GM18867 (cell line): ENCODE measurements around the gene SLC15A3.
A peak's percentile ranks its signal among the peaks of the same experiment; 100 is the strongest.
"Not testable (repeated sequence)": the region's sequence is repeated elsewhere in the genome, so short reads cannot be mapped to it uniquely, and the experiment has no call there.

Experiments used
- ATAC-seq: cut with Tn5 transposase; IDR thresholded peaks from one replicate; pipeline ENCODE4 v1.9.1; 2021; ENCODE audit warnings: mild to moderate bottlenecking, moderate library complexity; ENCODE audit not compliant: unreplicated experiment

The SLC15A3 gene

GRCh38 chr11:60915248-60915914, 36.6 kb downstream of the SLC15A3 start:
- ATAC-seq: peak; percentile 54

GRCh38 chr11:60914633-60915247, 37.2 kb downstream of the SLC15A3 start:
- no peak for ATAC-seq

GRCh38 chr11:60913793-60914632, 38.0 kb downstream of the SLC15A3 start, which contains the start of gene TMEM109:
TSS of gene TMEM109 (plus strand) at chr11:60914158. CDS start at chr11:60919694, 5,536 bp downstream.
- peak; percentile 46 for ATAC-seq

DNA sequence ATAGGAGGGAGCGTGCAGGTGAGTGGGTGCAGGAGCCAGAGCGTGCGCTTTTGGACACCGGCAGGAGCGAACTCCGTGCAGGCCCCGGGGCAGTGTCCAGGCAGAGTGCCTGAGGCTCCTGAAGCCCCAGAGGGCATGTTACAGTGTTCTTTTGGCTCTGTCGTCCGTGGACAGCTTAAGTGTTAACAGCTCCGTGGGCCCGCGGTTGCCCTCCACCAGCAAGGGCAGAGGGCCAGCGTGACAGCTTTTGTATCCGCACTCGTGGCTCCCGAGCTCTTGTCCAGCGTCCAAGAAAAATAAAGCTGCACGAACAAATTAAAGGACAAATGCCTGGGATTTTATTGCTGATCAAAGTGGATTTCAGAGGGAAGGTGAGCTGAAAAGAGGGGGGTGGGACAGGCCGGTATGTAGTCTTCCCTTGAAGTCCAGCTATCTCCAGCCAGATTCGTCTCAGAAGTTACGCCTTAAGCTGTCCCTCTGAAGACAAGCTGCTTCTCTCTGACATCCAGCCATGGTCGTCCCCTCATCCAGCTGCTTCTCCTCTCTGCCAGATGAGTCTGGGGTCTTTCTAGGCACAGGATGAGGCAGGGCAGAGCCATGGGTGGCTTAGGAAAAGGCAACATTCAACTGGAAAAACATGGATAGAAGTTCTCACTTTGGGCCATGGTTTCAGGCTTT, 39.0 kb downstream of the SLC15A3 start:
- ATAC-seq: no peak

DNA sequence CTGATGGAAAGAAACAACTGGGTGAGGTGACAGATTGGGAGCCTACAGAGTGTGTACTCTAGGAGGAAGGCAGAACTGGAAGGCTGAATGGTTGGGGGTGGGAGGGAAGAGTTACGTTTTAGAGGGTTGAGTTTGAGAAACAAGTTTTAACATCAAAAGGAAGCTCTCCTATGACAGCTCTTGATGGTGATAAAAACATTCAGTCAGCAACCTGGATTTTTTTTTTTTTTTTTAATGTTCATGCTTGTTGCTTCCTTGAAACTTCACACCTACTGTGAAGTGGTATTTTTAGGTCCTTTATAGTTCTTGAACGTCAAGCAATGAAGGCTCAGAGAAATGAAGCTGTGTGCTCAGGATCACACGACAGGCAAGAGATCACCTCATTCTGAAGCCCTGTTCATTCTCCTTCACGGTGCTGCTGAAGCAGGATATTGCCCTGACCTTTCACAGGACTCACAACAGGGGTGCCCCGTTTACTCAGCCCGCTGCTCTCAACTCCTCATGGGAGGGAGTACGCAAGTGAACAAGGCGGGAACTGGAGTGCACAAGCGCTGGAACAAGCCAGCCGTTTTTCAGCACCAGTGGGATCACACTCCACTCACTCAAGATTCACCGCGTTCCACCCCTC, 39.6 kb downstream of the SLC15A3 start:
- no peak for ATAC-seq

DNA sequence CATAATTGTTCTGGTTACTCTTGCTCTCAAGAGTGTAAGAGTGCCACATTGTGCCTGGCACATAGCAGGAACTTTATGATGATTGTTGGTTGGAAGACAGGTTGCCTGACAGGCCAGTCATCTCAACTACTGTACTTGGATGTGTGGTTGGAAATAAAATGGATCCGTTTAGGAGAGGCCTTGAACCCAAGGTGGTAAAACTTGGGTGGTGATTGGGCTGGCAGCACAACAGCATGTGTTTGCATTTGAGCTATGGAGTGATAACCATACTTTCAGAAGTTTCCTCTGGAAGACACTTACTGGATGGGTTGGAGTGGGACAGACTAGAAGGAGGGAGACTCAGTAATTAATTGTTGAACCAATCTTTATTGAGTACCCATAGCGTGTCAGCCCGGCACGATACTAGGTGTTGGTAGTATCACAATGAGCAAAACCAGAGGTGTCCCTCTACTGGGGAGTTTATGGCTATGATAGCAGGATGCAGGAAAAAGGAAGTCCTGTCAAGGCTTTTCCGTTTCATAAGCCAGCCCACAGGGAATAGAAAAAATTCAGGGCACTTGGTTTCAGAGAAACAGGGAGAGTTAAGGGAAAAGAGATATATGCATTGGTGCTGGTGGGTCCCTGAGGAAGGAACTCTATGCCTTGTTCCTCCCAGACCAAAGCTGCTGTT, 41.1 kb downstream of the SLC15A3 start:
- ATAC-seq: no peak

GRCh38 chr11:60910281-60910687, 41.7 kb downstream of the SLC15A3 start:
- ATAC-seq: peak; percentile 36

GRCh38 chr11:60909680-60910280, 42.2 kb downstream of the SLC15A3 start:
- not testable (repeated sequence) for ATAC-seq

GRCh38 chr11:60908803-60909202, 43.2 kb downstream of the SLC15A3 start:
- ATAC-seq: no peak

GRCh38 chr11:60906132-60906972, 45.6 kb downstream of the SLC15A3 start, which contains the start of gene PRPF19:
TSS of gene PRPF19 (minus strand) at chr11:60906585. CDS start at chr11:60906382, 203 bp downstream.
- peak; percentile 79 for ATAC-seq

- ATAC-seq: no peak
These were observed 46.3 kb downstream of the SLC15A3 start for GRCh38 chr11:60905551-60906113.

- ATAC-seq: no peak
These were observed 46.9 kb downstream of the SLC15A3 start for GRCh38 chr11:60905047-60905446.

DNA sequence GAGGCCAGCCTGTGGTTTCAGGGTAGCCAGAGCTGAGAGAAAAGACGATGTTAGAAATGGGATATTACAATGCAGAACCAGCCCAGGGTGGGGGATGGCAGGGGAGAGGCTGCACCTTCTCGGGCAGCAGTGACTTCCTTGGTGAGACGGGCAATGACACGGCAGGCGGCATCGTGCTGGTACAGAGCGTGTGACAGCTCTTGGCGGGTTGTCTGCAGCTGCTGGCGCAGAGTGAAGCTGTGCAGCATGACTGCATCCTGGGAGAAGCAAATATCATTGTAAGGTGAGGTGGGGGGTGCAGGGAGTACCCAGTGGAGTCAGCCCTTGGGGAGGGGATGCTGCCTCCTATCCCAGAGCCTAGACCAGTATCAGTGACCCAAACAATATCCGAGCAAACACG, 49.4 kb downstream of the SLC15A3 start:
- no peak for ATAC-seq

DNA sequence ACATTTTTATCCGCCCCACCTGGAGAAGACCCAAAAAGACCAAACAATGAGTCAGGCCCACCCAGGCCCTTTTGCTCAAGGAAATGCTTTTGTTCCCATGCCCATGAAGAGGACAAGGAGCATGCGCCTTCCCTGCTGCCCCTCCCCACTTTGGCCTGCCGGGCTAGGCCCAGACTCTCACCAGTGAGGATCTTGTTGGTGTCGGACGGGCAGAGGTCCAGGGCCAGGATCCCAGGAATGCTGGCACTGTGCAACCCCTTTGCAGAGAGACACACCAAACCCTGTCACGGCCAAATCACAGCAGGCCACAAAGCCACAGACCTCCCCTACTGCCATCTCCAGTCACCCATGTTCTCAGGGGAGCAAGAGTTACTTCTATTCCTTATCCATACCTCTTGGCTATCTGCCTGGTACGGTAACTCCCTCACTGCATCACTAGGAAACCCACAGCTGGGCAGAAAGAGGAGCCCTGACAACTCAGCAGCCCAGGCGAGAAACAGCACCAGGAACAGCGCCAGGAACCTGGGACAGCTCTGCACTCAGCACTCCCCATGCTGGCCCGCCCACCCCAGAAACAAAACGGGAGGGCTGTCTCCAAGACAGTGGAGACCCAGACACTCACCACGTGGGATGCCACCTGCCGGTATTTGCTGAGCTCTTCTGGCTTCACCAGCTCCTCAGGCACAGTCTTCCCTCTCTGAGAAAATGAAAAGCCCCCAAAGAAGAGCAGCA, 51.1 kb downstream of the SLC15A3 start:
- ATAC-seq: no peak

DNA sequence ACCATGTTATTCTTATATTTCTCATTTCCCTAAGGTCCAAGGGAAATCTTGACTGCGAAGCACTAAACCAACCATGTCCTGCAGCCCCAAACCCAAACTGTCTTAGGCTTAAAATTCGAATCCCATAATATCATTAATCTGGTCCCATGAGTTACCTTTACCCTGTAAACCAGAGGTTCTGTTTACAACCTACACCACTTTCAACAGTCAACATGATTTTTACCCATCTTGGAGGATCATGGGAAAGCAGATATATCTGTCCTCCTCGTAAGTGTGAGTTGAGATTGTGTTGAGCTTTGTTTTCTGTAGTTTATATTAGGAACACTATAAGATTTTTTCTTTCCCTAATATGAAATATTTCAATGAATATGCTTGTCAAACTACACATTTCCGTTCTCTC, 52.0 kb downstream of the SLC15A3 start:
- ATAC-seq: no peak

DNA sequence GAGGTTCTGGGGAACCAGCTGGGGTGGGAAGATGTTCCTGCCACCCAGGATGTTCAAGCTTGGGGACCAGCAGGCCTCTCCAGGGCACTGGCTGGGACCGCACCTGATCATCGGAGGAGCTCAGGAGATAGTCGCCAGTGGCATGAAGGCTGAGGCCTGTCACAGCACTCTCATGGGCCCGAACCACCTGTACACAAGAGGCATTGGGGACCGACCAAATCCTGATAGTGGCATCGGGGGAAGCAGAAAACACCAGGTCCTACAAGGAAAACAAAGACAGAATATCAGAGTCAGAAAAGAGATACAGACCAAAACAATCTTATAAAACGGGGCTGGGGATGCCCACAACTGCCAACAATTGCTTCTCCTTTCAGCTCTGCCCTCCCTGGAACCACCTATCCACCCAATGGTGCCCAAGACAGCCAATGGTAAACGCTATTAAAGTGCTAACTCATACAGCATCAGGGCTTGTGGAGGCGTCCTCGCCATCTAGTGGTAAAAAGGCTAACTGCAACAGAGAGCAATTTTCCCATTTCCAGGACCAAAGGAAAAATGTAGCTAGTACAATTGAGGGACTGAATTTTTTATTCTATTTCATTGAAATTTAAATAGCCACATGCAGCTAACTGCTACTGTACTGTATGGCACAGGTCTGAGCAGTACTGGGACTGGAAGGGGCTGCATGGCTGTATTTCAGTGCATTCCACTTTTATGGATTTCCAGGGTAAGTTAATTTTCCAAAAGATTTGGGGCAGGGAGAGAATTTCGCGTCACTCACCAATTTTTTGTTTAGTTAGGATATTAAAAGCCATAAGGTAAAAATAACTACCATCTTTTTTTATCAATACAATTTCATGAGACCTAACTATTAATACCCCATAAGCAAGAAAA, 52.7 kb downstream of the SLC15A3 start:
- ATAC-seq: no peak

DNA sequence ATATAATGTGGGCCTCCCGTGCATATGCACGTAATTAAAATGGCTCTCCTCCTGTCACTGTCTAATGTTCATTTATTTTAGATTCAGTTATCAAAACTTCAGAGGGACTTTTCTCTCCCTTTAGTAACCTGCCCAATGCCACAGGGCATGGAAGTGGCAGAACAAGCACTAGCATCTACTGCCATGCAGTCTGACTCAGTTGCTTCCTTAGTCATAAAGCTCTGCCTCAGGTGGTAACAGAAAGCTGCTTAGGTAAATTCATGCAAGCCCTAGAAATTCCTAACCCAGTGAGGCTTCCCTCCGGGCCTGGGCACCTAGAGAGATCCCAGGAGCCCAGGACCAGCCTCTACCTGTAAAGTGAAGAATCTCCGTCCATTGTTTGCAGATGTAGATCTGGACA, 54.5 kb downstream of the SLC15A3 start:
- ATAC-seq: no peak
